Transverse colon (tissue), 4 donors: Measurements from ENCODE around the gene STOML2. TPM values are rescaled to one million over a fixed set of nuclear protein-coding genes. Genes with fewer than 3 reads are reported as not detected.

Experiments
- DNase-seq: peaks from one replicate; pipeline ENCODE4 v3.0.0-alpha.2; 2019
- H3K27ac ChIP-seq, 4 donors: fragments of 200-600 bp; sonication (generic); 2 replicates each; pipeline ENCODE4 v1.5.1; 2016 to 2018; ENCODE audit warnings: inconsistent platforms in 4 of 4
- H3K27me3 ChIP-seq: fragments of 200-600 bp; sonication (generic); 2 replicates; pipeline ENCODE4 v1.5.1; 2017; ENCODE audit warnings: inconsistent platforms
- H3K36me3 ChIP-seq, 4 donors: fragments of 200-600 bp; sonication (generic); 2 replicates each; pipeline ENCODE4 v1.5.1; 2017 to 2019; ENCODE audit warnings: inconsistent platforms in 4 of 4
- H3K4me1 ChIP-seq, 4 donors: fragments of 200-600 bp; sonication (generic); 2 replicates each; pipeline ENCODE4 v1.5.1; 2017 to 2020; ENCODE audit warnings: inconsistent platforms in 4 of 4
- H3K4me3 ChIP-seq, 4 donors: fragments of 200-600 bp; sonication (generic); 1 replicate in 1 of 4; 2 replicates in 3 of 4; pipeline versions ENCODE4 v1.5.1 to v1.6.1; 2017 to 2019; ENCODE audit warnings: inconsistent platforms in 4 of 4
- H3K9me3 ChIP-seq, 2 donors: fragments of 200-600 bp; sonication (generic); 2 replicates each; pipeline ENCODE4 v1.5.1; 2017 to 2019; ENCODE audit warnings: inconsistent platforms in 2 of 2
- EP300 ChIP-seq: sonication (generic); formaldehyde crosslinking; IDR thresholded peaks from one replicate; pipeline ENCODE4 v1.6.1; 2017; ENCODE audit warnings: antibody characterized with exemption, low read depth
- POLR2A ChIP-seq: fragments of 450-650 bp; IDR thresholded peaks from one replicate; pipeline ENCODE4 v1.6.1; 2016; ENCODE audit warnings: antibody characterized with exemption, mild to moderate bottlenecking, moderate library complexity
- POLR2AphosphoS5 ChIP-seq, 3 donors: sonication (generic); formaldehyde crosslinking; IDR thresholded peaks; one replicate each; pipeline ENCODE4 v1.6.1; 2016; ENCODE audit warnings: antibody characterized with exemption in 3 of 3
- WGBS, 2 donors: methylation state at CpG; one replicate each; pipeline ENCODE4 v1.1.5; 2018; ENCODE audit warnings: low coverage in 1 of 2; 5-methylcytosine and 5-hydroxymethylcytosine counted together
- in situ Hi-C, 4 donors: fragments of 200-750 bp; cut with MboI; loops; one replicate each; pipeline versions ENCODE4 v1.15.0 to v1.15.1; 2017; ENCODE audit warnings: low sequenced_read_pairs in 3 of 4, low pct_ligation_motif_present in 1 of 4, low pct_unique_long_range_greater_than_20kb in 1 of 4
- intact Hi-C: fragments of 100-400 bp; cut with DNase I; formaldehyde crosslinking; loops from one replicate; pipeline ENCODE4 v1.15.1; 2023; ENCODE audit warnings: low total_unique reads
- total RNA-seq, 4 donors: library from RNA; depleted of rRNA; stranded (reverse); fragments of >200 nt; gene quantifications; one replicate each; pipeline ENCODE4 v1.1.0, GENCODE V29; 2016
- TF ChIP-seq, protein P1 (sequence below), 5 experiments: fragments of 200-600 bp in 3 of 5; fragments of 450-650 bp in 2 of 5; sonication (generic) in 3 of 5; IDR thresholded peaks; 1 replicate in 2 of 5; 2 replicates in 3 of 5; pipeline ENCODE4 v1.5.1; 2016 to 2017; ENCODE audit warnings: antibody characterized with exemption in 5 of 5, inconsistent platforms in 3 of 5, mild to moderate bottlenecking in 2 of 5, moderate library complexity in 1 of 5

STOML2 gene
- total RNA-seq, 4 donors from 2014 or later, result 36.7 to 99.1 (median 70.9) TPM

DNA sequence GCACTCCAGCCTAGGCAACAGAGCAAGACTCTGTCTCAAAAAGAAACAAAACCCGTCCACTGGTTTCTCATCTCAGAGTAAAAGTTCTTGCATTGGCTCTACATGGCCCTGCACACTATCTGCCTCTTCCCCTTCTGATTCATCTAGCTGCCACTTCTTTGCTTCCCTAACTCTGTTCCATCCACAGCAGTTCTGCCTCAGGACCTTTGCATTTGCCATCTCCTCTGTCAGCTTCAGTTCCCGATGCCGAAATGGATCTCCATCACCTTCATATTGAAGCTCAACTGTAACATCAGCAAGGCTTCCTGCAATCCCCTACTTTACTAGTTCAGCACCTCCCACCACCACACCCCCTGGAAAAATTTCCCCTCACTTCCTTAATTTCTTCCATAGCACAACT is 5.4 kb downstream of the STOML2 start:
- Histone ChIP-seq H3K4me3 (no peak overlapping the region), H3K27me3 (no peaks in the 10 kb centered on the region), H3K27ac (no peak overlapping the region), H3K36me3 (peaks cover 0 to 20% (median 6%) of the 10 kb centered on the region in 4 donors), H3K9me3 (no peaks in the 10 kb centered on the region), H3K4me1 (peaks cover 17 to 27% (median 20%) of the 10 kb centered on the region in 4 donors)
- in situ Hi-C loops (no loop called here), intact Hi-C loops (loop anchor here (10.0 kb wide), 1 partner anchor 203 kb away; a partner anchor contains a TSS)
- DNase-seq, result no peak
- WGBS, 2 donors, result 79 to 81% methylated on average over 3 of the region's 3 CpGs
- TF ChIP-seq POLR2A (no peak), EP300 (no peak), POLR2AphosphoS5 (IDR thresholded peaks at IDR 0.05) (no peak)
- TF ChIP-seq, protein P1, sequence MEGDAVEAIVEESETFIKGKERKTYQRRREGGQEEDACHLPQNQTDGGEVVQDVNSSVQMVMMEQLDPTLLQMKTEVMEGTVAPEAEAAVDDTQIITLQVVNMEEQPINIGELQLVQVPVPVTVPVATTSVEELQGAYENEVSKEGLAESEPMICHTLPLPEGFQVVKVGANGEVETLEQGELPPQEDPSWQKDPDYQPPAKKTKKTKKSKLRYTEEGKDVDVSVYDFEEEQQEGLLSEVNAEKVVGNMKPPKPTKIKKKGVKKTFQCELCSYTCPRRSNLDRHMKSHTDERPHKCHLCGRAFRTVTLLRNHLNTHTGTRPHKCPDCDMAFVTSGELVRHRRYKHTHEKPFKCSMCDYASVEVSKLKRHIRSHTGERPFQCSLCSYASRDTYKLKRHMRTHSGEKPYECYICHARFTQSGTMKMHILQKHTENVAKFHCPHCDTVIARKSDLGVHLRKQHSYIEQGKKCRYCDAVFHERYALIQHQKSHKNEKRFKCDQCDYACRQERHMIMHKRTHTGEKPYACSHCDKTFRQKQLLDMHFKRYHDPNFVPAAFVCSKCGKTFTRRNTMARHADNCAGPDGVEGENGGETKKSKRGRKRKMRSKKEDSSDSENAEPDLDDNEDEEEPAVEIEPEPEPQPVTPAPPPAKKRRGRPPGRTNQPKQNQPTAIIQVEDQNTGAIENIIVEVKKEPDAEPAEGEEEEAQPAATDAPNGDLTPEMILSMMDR (IDR thresholded peaks at IDR 0.05), result no peak

DNA sequence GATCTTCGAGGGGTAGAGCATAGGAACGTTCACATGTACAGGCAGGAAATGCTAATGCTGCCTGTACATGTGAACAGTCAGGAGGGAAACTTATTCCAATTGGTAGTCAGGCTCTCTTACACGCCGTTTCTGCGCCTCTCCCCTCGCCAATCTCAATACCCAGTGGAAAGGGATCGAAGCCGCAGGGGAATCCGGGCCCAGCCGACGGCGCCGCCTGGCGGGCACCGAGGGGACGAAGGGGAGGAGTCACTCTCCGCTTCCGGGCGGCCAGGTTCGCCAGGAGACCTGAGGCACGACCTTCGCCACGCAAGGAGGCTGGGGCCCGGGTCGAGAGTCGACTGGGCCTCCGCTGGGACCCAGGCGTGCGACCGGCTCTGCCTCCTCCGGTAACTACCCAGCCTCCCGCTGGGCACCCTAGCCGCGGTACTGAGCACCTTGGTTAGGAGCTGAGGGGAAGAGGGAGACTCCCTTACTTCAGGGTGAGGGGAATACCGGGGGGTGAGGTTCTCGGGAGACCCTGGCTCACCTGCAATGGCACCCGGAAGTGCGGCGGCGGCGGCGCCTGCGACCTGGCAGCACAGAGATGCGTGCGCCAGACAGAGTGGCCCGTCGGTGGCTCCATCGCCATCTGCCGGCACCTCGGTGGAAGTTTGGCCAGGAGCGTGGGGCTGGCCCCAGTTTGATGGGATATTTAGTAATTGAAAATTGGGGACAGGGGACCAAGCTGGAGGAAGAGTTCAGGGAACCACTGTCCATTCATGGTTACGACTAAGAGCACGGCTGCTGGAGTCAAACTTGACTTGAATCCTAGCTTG is 6.7 kb downstream of the STOML2 start, which contains the start of gene PIGO:
TSS of gene PIGO (minus strand) at position 557 of the 815 bp plus-strand sequence. CDS start 1,026 bp downstream, outside the sequence.
- peaks cover 0 to 23% (median 6%) of the 10 kb centered on the region in 4 donors for H3K36me3 ChIP-seq
- H3K27ac ChIP-seq, result peak within 1 kb of the TSS; percentile 96 to 97 (median 96)
- in situ Hi-C loops, result no loop called here
- peaks cover 6 to 14% (median 10%) of the 10 kb centered on the region in 4 donors for H3K4me1 ChIP-seq
- intact Hi-C loops, result loop anchor here (10.0 kb wide), 1 partner anchor 201 kb away; a partner anchor contains a TSS
- WGBS, 2 donors, result 0% methylated on average over 40 of the region's 53 CpGs; no CpG with 5 or more reads in 1 of the 2 donors
- peak within 1 kb of the TSS; percentile 73 to 91 (median 80) for H3K4me3 ChIP-seq
- DNase-seq, result peak; percentile 93
- H3K27me3 ChIP-seq, result no peaks in the 10 kb centered on the region
- TF ChIP-seq, protein P1 (IDR thresholded peaks at IDR 0.05), result peak; percentile 72 to 94 (median 74)
- peak in 2 of 3 donors; percentile 73 to 83 for TF ChIP-seq POLR2AphosphoS5 (IDR thresholded peaks at IDR 0.05)
- peak; percentile 86 for TF ChIP-seq POLR2A
- peak; percentile 12 for TF ChIP-seq EP300
- H3K9me3 ChIP-seq, result no peaks in the 10 kb centered on the region

DNA sequence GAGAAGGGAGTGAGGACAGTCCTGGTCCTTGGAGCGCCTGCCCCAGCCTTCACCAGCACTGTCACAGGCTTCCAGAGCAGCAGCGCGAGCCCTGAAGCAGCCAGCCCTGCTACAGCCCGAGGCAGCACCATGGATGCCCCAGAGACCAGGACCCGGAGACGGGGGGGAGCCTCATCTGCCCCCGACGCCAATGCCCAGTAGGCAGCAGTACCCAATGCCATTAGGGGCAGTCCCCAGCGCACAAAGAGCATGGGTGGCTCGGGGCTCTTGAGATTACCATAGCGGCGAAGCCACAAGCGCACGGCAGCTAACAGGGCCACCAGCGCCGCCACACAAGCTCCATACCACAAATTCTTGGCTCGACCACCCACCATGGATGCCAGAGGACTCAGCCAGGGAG is 11.4 kb downstream of the STOML2 start:
- H3K36me3 ChIP-seq, result peaks cover 0 to 25% (median 11%) of the 10 kb centered on the region in 4 donors
- TF ChIP-seq EP300 (no peak), POLR2A (no peak)
- no peaks in the 10 kb centered on the region for H3K27me3 ChIP-seq
- intact Hi-C loops (loop anchor here (10.0 kb wide), 1 partner anchor 197 kb away; a partner anchor contains a TSS), in situ Hi-C loops (no loop called here)
- no peak overlapping the region for H3K4me3 ChIP-seq
- no peaks in the 10 kb centered on the region for H3K9me3 ChIP-seq
- H3K4me1 ChIP-seq, result peaks cover 6 to 8% (median 8%) of the 10 kb centered on the region in 4 donors
- H3K27ac ChIP-seq, result no peak overlapping the region
- WGBS, 2 donors, result 92% methylated on average over 15 of the region's 17 CpGs; no CpG with 5 or more reads in 1 of the 2 donors
- no peak for DNase-seq

DNA sequence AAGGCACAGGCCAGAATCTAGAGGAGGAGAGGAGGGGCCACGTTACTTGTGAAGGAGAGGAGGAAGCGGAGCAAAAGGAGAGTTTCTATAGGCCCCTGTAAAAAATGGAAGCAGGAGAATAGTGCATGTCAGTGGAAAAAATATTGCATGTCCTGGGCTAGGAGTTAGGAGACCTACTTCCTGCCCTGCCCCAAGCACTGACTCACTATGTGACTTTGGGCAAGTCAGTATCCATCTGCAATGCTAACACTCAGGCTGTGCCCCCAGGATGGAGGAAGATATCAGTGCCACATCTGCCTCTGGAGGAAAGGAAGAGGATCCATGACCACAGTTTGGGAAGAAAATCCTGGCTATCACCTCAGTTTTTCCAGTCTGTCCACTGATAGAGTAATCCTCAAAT is 13.5 kb downstream of the STOML2 start:
- no peak for DNase-seq
- no peaks in the 10 kb centered on the region for H3K4me1 ChIP-seq
- TF ChIP-seq EP300 (no peak), POLR2AphosphoS5 (IDR thresholded peaks at IDR 0.05) (no peak)
- intact Hi-C loops (loop anchor here (10.0 kb wide), 1 partner anchor 435 kb away; the partner anchor contains the start of gene IL11RA), in situ Hi-C loops (no loop called here)
- WGBS, 2 donors, result 93 to 100% methylated on average over 2 of the region's 2 CpGs
- H3K4me3 ChIP-seq, result no peak overlapping the region
- peaks cover 0 to 25% (median 11%) of the 10 kb centered on the region in 4 donors for H3K36me3 ChIP-seq
- no peaks in the 10 kb centered on the region for H3K9me3 ChIP-seq
- H3K27ac ChIP-seq, result no peak overlapping the region
- H3K27me3 ChIP-seq, result no peaks in the 10 kb centered on the region

DNA sequence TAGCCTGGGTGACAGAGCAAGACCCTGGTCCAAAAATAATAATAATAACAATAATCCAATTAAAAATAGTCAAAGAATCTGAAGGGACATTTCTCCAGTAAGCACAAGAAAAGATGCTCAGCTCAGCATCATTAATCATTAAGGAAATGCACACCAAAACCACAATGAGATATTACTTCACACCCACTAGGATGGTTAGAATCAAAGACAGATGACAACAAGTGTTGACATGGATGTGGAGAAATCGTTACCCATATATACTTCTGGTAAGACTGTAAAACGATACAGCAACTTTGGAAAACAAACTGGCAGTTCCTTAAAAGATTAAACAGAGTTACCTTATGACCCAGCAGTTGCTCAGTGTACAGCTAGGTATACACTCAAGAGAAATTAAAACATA is 17.9 kb downstream of the STOML2 start:
- Histone ChIP-seq H3K36me3 (peaks cover 0 to 19% (median 4%) of the 10 kb centered on the region in 4 donors), H3K9me3 (no peaks in the 10 kb centered on the region), H3K4me1 (peaks cover 0 to 6% (median 3%) of the 10 kb centered on the region in 4 donors), H3K4me3 (no peak overlapping the region), H3K27ac (no peak overlapping the region), H3K27me3 (no peaks in the 10 kb centered on the region)
- 59 to 84% methylated on average over 2 of the region's 2 CpGs for WGBS, 2 donors
- in situ Hi-C loops, result no loop called here
- TF ChIP-seq, protein P1 (IDR thresholded peaks at IDR 0.05), result no peak
- TF ChIP-seq EP300 (no peak), POLR2AphosphoS5 (IDR thresholded peaks at IDR 0.05) (no peak), POLR2A (no peak)
- DNase-seq, result no peak
- intact Hi-C loops, result loop anchor here (10.0 kb wide), 1 partner anchor 430 kb away; the partner anchor contains the start of gene IL11RA
